GM18505 (cell line): ENCODE data around the gene RBCK1.

Source experiments
- ATAC-seq: cut with Tn5 transposase; IDR thresholded peaks from one replicate; pipeline ENCODE4 v1.9.1; 2021; ENCODE audit not compliant: unreplicated experiment
- POLR2A ChIP-seq: IDR thresholded peaks from 4 replicates; pipeline ENCODE4 v1.6.1; 2011; ENCODE audit warnings: borderline replicate concordance; ENCODE audit not compliant: insufficient read depth, insufficient read length; ENCODE audit errors: extremely low read depth

Gene RBCK1

GRCh38 chr20:409697-410559 lies 1.8 kb downstream of the RBCK1 start:
- no peak for TF ChIP-seq POLR2A
- no peak for ATAC-seq

DNA sequence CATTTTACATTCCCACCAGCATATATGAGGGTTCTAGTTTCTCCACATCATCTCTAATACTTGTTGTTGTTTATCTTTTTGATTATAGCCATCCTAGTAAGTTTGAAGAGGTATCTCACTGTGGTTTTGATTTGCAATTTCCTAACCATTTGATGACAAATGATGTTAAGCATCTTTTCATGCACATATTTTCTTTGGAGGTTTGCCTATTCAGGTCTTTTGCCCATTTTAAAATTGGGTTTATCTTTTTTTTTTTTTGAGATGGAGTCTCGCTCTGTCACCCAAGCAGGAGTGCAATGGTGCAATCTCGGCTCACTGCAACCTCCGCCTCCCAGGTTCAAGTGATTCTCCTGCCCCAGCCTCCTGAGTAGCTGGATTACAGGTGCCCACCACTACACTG lies 4.0 kb downstream of the RBCK1 start:
- no peak for ATAC-seq
- TF ChIP-seq POLR2A = no peak

- ATAC-seq = no peak
- TF ChIP-seq POLR2A = no peak
Observed at GRCh38 chr20:414161-414560, 6.1 kb downstream of the RBCK1 start.

DNA sequence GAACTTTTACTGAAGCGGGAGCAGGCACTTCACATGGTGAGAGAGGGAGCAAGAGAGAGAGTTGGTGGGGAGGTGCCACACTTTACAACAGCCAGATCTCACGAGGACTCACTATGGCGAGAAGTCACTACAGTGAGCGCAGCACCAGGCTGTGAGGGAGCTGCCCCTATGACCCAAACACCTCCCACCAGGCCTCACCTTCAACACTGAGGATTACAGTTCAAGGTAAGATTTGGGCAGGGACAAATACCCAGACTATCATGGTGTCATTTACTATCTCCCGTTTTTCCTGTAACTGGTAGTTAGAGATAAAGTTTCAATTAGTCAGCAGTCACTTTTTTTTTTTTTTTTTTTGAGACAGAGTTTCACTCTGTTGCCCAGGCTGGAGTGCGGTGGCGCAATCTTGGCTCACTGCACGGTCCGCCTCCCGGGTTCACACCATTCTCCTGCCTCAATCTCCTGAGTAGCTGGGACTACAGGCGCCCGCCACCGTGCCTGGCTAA lies 7.8 kb downstream of the RBCK1 start:
- no peak for ATAC-seq
- TF ChIP-seq POLR2A = no peak

- TF ChIP-seq POLR2A = no peak
- no peak for ATAC-seq
Observed at GRCh38 chr20:416950-417800, 9.1 kb downstream of the RBCK1 start.

- no peak for ATAC-seq
- TF ChIP-seq POLR2A = no peak
Observed at GRCh38 chr20:417801-418342, 9.8 kb downstream of the RBCK1 start.

GRCh38 chr20:418858-419365 lies 10.8 kb downstream of the RBCK1 start:
- ATAC-seq = no peak
- TF ChIP-seq POLR2A = no peak

DNA sequence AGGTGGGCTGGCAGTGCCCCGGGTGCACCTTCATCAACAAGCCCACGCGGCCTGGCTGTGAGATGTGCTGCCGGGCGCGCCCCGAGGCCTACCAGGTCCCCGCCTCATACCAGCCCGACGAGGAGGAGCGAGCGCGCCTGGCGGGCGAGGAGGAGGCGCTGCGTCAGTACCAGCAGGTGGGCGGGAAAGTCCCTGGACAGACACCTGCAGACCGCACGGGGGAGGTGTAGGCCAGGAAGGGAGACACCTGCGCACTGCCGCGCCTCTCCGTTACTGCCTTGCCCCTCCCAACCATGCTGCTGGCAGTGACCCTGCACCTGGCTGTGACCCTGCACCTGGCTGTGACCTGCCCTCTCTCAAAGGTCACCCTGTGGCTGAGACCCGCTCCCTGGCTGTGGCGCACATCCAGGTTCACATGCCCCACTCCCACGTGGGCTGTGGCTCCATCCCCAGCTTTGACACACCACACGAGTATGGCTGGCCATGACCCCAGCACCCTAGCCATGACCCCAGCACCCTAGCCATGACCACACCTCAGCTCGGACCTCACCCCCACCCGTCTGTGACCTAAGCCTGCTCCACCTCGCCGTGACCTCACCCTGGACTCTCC lies 11.6 kb downstream of the RBCK1 start:
- ATAC-seq = no peak
- TF ChIP-seq POLR2A = no peak

DNA sequence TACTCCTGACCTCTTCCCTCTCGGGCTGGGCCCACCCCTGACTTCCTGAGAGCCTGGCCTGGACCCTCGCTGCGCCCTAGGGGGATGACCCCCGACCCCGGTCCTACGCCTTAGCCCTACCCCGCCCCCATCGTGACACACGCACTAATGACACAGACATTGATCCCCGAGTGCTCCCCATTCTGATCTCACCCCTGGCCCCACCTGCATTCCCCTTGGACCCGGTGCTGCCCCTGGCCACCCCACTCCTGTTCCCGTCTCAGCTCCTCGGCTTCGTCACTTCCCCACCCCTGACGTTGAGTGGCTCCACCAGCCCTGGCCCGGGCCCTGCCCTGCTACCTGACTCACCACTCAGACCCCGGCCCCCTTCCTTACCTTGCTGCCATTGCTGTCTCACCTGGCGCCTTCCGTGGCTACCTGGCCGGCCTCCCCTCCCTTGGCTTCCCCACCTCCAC lies 12.1 kb downstream of the RBCK1 start:
- TF ChIP-seq POLR2A = no peak

GRCh38 chr20:420721-421574 lies 12.8 kb downstream of the RBCK1 start:
- TF ChIP-seq POLR2A = no peak
- ATAC-seq = no peak

More for the DNA sequence above, 12.1 kb downstream of the RBCK1 start:
- ATAC-seq = no peak

DNA sequence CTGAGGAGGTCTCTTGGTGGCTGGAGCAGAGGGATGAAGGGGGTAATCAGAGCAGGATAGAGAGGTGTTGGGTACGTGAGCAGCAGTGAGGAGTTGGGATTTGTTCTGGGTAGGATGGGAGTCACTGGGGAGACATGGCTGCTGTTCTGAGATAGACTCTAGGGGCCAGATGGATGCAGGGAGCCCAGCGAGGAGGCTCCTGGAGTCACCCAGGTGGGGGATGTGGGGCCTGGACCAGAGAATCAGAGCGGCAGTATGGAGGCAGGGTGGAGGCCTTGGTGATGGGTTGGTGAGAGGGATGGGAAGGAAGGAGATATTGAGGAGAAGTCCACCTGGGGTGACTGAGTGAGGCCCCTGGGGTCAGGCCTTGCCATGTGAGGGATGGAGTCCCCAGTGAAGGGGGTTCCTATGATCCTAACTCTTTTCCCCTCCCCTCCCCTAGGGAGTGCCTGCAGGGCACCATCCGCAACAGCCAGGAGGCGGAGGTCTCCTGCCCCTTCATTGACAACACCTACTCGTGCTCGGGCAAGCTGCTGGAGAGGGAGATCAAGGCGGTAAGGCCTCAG lies 13.7 kb downstream of the RBCK1 start:
- no peak for ATAC-seq
- TF ChIP-seq POLR2A = no peak

DNA sequence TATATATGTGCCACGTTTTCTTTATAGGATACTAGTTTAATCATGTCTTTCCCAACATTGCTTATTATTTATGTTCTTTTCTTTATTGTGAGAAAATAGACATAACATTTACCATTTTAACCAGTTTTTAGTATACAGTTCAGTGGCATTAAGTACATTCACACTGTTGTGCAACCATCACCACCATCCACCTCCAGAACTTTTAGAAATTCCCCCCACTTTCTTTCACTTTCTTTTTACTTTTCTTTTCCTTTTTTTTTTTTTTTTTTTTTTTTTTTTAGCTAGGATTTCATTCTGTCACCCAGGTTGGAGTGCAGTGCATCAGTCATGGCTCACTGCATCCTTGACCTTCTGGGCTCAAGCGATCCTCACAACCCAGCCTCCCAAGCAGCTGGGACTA lies 18.5 kb downstream of the RBCK1 start:
- no peak for ATAC-seq
- no peak for TF ChIP-seq POLR2A

DNA sequence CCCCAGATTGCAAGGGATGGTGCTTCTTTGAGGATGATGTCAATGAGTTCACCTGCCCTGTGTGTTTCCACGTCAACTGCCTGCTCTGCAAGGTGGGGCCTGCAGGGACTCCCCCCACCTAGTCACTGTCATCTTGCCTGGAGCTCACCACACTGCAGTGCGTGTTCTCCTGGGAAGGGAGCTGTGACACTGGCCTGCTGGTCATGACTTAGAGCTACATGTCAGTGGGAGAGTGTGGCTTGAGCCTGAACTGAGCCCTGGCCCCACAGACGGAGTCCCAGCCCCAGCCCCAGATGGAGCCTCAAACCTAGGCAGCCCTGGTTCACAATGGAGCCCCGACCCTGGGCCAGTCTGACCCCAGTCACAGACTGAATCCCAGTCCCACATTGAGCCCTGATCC lies 19.3 kb downstream of the RBCK1 start:
- no peak for TF ChIP-seq POLR2A
- no peak for ATAC-seq
